GM12864 (cell line): ENCODE results near the gene EHMT1.
A peak's percentile ranks its signal among the peaks of the same experiment; 100 is the strongest.

Experiments used
- DNase-seq: peaks from one replicate; pipeline ENCODE4 v3.0.0-alpha.2; 2011; ENCODE audit warnings: low read depth
- H3K4me3 ChIP-seq: 2 replicates; pipeline ENCODE4 v1.5.1; 2011; ENCODE audit warnings: mild to moderate bottlenecking, low read depth, low read length, control low read depth
- CTCF ChIP-seq: IDR thresholded peaks from 2 replicates; pipeline ENCODE4 v1.5.1; 2011; ENCODE audit warnings: low read depth, mild to moderate bottlenecking, moderate library complexity, low read length, control low read depth, inconsistent platforms; ENCODE audit errors: missing control alignments

Gene EHMT1

DNA sequence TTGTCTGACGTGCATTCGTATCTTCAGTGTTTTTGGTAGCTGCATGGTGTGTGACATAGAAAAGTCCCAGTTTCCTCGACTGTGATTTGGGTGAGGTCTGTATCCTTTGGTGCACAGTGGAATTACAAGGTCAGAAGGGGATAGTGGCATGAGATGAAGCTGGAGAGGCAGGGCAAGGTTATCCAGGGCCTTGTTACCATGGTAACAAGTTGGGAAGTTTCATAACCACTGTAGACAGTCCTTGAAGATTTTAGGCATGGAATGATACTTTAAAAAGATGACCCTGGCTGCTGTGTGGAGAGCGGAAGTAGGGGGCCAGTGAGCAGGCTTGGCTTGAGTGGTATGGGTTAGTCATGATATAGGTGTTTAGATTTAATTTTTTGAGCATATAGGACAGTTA is 11.9 kb downstream of the EHMT1 start:
- no peak for DNase-seq
- H3K4me3 ChIP-seq = no peak overlapping the region
- TF ChIP-seq CTCF = no peak

DNA sequence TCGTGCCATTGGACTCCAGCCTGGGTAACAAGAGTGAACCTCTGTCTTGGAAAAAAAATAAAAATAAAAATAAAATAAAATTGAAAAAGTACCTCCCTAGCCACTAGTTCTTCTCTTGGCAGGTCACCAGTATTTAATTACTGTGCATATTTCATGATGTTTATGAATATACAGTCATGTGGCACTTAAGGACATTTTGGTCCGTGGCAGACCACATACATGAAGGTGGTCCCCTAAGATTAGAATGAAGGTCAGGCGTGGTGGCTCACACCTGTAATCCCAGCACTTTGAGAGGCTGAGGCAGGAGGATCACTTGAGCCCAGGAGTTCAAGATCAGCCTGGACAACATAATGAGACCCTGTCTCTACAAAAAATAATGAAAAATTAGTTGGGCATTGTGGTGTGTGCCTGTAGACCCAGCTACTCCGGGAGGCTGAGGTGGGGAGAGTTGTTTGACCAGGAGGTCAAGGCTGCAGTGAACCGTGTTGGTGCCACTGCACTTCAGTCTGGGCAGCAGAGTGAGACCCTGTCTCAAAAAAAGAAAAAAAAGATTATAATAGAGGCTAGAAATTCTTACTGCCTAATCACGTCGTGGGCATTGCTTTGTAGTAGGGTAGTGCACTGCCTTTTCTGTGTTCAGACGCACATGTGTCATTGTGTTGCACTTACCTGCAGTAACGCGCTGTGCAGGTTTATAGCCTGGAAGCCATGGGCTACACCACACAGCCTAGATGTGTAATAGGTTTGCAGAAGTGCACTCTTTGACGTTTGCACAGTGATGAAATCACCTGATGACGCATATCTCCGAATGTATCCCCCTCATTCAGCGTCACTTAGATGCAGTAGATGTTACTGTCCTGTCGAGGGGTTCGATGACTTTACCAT is 12.8 kb downstream of the EHMT1 start:
- DNase-seq = no peak
- TF ChIP-seq CTCF = no peak

DNA sequence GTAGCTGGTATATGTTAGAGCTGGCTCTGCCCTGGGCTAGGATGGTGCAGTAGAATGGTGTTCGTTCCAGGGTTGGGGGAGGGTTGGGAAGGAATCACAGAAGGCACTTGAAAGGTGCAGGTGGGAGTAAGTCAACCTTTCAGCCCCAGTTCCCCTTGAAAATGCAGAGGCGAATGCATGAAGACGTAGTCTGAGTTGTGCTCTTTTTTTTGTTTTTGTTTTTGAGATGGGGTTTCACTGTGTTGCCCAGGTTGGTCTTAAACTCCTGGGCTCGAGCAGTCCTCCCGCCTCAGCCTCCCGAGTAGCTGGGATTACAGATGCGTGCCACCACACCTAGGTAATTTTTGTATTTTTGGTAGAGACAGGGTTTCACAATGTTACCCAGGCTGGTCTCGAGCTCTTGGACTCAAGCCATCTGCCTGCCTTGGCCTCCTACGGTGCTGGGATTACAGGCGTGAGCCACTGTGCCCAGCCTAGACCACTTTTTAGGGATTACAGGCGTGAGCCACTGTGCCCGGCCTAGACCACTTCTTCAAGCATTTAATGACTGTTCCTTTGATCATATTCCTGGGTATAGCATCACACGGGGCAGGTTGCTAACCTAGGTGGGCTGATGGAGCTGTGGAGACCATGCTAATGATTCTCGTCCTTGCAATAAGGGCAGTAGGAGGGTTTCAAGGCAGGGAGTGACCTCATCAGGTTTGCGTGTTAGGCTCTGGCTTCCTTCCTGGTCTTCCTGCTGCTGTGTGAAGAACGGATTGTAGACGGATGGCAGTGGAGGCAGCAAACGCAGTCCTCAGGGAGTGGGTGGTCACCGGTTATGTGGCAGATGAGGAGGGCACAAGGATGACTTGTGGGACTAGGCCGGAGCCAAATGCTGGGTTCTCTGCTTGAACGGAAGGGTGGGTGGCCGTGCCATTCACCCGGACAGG is 13.7 kb downstream of the EHMT1 start:
- no peak overlapping the region for H3K4me3 ChIP-seq
- TF ChIP-seq CTCF = no peak

More for the DNA sequence above, 12.8 kb downstream of the EHMT1 start:
- no peak overlapping the region for H3K4me3 ChIP-seq

DNA sequence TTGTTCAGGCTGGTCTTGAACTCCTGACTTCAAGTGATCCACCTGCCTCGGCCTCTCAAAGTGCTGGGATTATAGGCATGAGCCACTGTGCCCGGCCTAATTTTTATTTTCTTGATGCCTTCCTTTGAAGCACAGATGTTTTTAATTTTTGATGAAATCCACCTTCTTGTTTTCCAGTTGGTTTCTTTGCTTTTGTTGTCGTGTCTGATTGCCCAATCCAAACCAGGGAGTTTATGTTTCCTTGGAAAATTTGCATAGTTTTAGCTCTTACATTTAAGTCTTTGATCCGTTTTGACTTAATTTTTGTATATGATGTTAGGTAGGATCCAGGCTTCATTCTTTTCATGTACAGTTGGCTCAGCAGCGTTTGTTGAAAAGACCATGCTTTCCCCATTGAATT is 15.2 kb downstream of the EHMT1 start:
- no peak for TF ChIP-seq CTCF
- no peak for DNase-seq
- no peak overlapping the region for H3K4me3 ChIP-seq

More for the DNA sequence above, 13.7 kb downstream of the EHMT1 start:
- DNase-seq = no peak

GRCh38 chr9:137638680-137639079 is 19.9 kb downstream of the EHMT1 start:
- no peak for TF ChIP-seq CTCF
- DNase-seq = no peak
- H3K4me3 ChIP-seq = peak overlapping the region; percentile 27; the same call in 1 of the 2 replicates

DNA sequence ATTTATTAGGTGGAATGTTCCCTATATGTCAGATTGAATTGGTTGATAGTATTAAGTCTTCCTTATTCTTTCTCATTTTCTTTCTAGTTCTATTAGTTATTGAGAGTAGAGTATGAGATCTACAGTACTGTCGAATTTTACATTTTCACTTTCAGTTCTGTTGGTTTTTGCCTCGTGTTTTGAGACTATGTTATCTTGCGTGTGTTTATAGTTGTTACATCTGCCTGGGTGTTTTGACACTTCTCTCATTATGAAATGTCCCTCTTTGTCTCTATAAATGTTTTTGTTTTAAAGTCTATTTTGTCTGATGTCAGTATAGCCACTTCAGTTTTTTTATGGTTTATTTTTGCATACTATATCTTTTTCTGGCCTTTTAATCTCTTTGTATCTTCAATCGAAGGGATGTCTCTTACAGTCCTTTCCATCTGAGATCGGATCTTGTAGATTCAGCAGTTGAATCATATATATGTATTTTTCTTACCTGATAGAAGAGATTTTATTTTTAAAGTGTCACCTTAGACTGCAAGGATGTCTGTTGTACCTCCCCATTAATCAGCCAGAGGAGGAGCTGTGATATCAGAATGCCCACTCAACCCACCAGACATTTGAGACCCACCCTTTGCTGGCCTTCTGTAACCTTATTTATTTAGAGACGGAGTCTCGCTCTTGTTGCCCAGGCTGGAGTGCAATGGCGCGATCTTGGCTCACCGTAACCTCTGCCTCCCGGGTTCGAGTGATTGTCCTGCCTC is 20.7 kb downstream of the EHMT1 start:
- no peak overlapping the region; the same call in 1 of the 2 replicates for H3K4me3 ChIP-seq
- TF ChIP-seq CTCF = no peak
- no peak for DNase-seq
